NK-92 (cell line): ENCODE measurements around the gene GFPT1.
"Not testable (repeated sequence)": the region's sequence is repeated elsewhere in the genome, so short reads cannot be mapped to it uniquely, and the experiment has no call there.

Experiments used
- DNase-seq: peaks from one replicate; lab custom pipeline; 2025; ENCODE audit not compliant: unreplicated experiment; lab: John Stamatoyannopoulos, UW

Gene GFPT1

DNA sequence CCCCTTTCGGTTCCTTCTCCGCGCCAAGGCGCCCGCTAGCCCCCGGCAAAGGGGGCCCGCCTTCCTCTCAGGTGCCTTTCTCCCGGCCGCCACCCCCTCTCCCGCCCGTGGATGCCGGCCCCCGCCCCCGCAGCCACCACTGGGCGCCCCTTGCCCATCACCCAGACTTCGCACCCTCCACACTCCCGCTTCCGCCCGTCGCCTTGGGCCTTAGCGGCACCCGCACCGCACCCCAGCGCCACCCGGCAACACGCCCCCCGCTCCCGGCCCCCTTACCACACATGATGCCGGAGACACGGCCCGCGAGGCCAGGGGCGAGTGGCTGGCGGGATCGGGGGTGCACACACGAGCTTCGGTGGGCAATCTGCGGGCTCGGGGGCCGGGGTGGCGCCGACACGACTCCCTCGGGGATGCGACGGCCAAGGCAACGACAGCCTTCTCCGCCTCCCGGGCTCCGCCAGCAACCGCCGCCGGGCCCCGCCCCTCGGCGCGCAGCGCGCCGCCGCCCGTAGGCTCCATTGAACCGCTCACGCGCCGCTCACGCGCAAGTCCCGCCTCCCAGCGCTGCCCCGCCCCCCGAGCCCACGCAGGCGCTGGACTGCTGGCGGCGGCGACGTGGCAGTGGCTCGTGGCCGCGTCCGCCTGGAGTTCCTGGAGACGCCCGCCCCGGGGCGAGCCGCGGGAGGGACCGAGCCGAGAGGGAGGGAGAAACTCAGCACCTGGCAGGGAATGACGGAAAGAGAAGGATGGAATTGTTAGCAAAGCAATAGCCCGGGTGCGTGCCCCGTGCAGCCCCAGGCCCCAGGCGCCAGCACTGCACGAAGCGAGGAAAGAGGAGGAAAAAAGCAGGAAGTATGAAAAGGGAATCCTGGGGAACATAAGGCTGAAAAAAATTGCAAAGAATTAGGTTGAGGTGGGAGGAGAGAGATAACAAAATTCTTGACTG lies at the start of gene GFPT1:
GFPT1 (minus strand) TSS at position 439 of the 946 bp plus-strand sequence; CDS start at position 283, 156 bp downstream.
- peak; percentile 55 for DNase-seq

DNA sequence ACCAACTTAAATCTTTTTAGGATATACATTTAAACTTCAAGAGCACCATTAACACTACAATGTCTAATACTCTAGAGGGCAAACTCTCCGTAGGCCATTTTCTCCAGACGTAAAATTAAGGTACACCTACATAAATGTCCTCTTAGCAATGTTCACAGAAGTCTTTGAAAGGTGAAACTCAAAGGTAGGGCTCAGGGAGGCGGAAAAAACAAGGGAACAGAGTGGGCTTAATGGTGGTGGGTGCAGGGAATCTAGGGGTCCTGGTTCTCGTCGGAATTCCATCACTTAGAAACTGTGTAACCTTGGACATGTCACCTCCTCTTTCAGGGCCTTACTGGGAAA lies 49.5 kb upstream of the GFPT1 start:
- DNase-seq = no peak

DNA sequence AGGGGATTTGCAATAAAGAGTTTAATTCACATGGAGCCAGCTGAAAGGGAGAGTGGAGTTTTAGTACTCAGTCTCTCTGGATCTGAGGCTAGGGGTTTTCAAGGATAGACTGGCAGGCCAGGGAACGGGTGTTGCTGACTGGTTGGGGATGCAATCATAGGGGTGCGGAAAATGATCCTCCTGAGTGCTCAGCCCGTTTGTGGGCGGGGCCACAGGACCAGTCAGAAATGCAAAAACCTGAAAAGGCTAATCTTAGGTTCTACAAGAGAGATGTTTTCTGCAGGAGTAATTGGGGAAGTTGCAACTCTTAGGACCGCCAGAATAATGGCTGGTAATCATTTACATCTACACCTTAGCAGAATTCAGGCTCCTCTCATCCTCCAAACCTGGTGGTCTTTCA lies 47.7 kb upstream of the GFPT1 start:
- DNase-seq = no peak

DNA sequence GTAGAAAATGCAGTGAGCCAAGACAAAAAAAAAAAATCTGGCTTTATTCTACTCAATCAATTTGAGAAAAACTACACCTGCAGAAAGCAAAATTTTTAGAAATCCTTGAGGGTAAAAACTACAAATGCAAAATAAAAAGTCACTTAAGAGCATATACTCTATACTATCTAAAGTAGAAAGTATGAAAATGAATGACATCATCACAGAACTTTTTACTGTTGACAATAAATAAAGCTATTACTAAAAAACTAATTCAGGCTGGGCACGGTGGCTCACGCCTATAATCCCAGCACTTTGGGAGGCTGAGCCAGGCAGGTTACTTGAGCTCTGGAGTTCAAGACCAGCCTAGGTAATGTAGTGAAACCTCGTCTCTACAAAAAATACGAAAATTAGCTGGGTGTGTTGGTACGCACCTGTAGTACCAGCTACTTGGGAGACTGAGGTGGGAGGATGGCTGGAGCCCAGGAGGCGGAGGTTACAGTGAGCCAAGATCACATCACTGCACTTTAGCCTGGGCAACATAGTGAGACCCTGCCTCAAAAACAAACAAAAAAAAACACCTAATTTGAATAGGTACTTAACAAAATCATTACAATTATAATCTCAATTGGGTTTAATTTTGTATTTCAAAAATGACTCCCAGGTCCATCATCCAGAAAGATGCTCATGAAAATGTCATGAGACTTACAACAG lies 42.6 kb upstream of the GFPT1 start:
- DNase-seq = no peak

DNA sequence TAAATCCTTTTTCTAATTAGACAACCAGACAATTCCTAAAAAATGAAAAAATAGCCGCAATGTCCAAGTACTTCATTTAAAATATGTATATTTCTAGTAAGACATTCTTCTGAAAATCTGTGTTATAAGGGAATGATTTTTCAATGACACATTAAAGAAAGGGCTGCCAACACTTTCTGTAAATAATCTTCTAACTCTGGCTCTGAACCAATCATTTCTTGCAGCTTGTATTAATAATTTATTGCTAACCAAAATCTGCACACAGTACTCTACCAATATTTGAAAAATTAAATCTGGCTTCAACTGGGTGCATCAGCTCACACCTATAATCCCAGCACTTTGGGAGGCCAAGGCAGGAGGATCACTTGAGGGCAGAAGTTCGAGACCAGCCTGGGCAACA lies 42.0 kb upstream of the GFPT1 start:
- no peak for DNase-seq

- no peak for DNase-seq
Observed at GRCh38 chr2:69424419-69424818, 37.4 kb upstream of the GFPT1 start.

GRCh38 chr2:69422198-69422597 lies 35.2 kb upstream of the GFPT1 start:
- DNase-seq = no peak

DNA sequence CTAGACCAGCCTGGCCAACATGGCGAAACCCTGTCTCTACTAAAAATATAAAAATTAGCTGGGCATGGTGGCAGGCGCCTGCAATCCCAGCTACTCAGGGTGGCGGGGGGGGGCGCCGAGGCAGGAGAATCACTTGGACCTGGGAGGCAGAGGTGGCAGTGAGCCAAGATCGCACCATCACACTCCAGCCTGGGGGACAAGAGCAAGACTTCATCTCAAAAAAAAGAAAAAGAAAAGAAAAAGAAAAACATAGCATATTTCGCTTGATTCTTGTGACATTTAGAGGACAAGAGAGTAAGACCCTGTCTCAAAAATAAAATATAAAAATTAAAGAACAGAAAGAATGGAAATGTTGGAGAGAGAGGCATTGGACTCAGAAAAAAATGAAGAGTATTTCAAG lies 32.1 kb upstream of the GFPT1 start:
- not testable (repeated sequence) for DNase-seq

- DNase-seq = no peak
Observed at GRCh38 chr2:69416147-69416546, 29.1 kb upstream of the GFPT1 start.

DNA sequence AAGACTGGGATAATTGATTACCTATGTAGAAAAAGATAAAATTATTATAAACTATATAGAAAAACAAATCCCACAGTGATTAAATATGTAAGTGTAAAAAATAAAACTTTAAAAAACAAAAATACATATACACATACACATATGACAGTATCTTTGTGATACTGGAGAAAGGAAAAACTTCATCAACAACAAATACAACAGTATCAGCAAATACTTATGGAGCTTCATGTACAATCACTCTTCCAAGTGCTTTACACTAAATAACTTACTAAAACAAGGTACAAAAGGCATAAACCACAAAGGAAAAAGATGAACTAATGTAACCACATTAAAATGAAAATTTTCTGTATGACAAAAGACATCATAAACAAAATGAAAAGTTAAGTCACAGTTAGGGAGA lies 24.1 kb upstream of the GFPT1 start:
- DNase-seq = no peak

DNA sequence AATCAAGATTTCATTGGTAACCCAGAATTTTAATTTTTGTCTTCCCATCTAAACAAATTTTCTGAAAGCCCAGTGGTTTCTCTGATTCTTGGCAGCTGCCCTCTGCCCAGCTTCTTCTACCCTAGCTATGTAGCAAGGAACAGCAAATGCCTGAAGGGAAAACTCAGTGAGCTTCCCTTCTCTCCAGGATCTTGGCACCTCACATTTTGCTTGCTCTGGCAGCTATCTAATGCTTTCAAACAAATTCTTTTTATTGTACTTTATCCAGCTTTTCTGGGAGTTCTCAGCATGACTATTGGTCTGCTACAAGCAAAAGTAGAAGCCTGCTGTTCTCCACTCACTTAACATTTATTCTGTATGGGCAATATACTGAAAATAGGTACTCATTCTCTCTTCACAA lies 18.3 kb upstream of the GFPT1 start:
- no peak for DNase-seq

- no peak for DNase-seq
Observed at GRCh38 chr2:69400121-69400520, 13.1 kb upstream of the GFPT1 start.

DNA sequence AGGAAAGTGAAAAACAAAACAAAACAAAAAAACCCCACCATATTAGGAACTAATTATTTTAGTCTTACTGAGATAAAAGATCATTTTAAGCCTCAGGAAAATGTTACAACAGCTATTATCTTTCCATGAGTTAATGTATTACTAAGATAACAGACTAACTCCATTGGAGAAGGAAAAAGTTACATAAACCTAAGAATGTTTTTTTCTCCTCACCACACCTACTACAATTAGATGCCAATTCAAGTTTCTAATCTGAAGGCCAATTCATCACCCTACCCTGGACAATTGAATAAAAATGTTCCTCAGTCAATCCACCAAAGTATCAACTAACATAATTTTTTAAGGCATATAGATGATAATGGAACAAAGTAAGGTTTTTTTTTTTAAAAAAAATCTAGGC lies 10.2 kb upstream of the GFPT1 start:
- DNase-seq = no peak

DNA sequence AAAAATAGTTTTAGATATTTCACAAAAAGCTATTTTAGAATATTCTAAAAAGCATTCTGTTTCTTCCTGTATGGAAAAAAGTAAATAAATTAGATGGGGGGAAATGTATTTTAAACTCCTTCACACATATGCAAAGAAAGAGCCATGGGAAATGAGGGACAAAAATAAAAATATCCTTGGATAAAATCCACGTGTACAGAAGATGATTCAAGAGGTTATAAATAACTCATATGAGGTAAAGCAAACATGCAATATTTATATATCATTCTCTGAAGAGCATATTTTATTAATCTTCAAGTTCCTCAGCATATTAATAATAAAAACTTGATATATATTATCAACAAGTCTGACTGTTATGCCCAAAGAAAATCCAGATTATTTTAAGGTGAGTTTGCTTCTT lies 8.8 kb upstream of the GFPT1 start:
- DNase-seq = no peak

- DNase-seq = no peak
Observed at GRCh38 chr2:69393963-69394362, 6.9 kb upstream of the GFPT1 start.

DNA sequence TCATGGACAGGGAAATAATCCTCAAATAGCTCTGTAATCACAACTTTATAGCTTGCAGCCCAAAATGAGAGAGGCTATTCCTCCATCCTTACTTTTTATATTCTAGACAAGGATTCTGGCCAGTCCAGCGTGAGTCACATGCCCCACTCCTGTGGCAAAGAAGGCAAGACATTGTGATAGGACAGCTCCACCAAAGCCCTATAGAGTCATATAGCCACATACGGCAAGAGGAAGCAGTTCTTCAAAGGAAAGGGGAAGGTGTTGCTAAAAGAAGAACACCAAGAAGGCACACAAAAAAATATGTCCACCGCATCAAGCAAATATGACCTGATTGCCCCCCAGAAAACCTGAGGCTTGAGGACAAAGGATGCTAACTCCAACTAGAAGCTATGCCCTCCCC lies 3.4 kb upstream of the GFPT1 start:
- no peak for DNase-seq

GRCh38 chr2:69390001-69390400 lies 3.0 kb upstream of the GFPT1 start:
- DNase-seq = no peak

DNA sequence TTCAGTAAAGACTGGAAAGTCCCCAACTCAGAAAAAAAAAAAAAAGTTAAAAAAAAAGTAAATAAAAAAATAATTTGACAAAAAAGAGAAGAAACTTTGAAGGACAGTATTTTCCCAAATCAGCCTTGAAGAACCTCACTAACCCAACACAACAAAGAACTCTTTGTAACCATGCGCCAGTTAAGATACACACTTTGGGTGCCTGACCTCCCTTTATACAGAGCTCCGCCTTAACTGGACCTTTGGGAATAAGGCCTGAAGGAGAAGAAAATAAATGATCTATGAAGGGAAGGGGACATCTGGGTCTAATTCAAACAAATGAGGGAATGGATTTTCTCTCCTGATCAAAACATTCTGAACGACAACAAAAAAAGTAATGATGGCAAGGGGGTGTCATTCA lies 2.2 kb upstream of the GFPT1 start:
- no peak for DNase-seq

- no peak for DNase-seq
Observed at GRCh38 chr2:69387770-69388481, 899 bp upstream of the GFPT1 start.

- DNase-seq = no peak
Observed at GRCh38 chr2:69386360-69386759, 667 bp downstream of the GFPT1 start.

GRCh38 chr2:69385443-69386151 lies 1.4 kb downstream of the GFPT1 start:
- no peak for DNase-seq
